ENCODE data around the gene CDH23.

- TF ChIP-seq, protein P1, sequence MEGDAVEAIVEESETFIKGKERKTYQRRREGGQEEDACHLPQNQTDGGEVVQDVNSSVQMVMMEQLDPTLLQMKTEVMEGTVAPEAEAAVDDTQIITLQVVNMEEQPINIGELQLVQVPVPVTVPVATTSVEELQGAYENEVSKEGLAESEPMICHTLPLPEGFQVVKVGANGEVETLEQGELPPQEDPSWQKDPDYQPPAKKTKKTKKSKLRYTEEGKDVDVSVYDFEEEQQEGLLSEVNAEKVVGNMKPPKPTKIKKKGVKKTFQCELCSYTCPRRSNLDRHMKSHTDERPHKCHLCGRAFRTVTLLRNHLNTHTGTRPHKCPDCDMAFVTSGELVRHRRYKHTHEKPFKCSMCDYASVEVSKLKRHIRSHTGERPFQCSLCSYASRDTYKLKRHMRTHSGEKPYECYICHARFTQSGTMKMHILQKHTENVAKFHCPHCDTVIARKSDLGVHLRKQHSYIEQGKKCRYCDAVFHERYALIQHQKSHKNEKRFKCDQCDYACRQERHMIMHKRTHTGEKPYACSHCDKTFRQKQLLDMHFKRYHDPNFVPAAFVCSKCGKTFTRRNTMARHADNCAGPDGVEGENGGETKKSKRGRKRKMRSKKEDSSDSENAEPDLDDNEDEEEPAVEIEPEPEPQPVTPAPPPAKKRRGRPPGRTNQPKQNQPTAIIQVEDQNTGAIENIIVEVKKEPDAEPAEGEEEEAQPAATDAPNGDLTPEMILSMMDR (IDR thresholded peaks at IDR 0.05) = no peak
- TF ChIP-seq POLR2A (IDR thresholded peaks at IDR 0.05; ENCODE audit: low read length) = no peak
These were observed 374.5 kb downstream of the CDH23 start for GRCh38 chr10:71771204-71771603.

All from A549 (cell line).